SK-N-SH treated with all-trans-retinoic acid at 6 μM for 48 hours (cell line): Measurements from ENCODE around the gene IQCC.

Source experiments
- ATAC-seq: fragments of 200-7000 bp; cut with Tn5 transposase; 3 replicates; pipeline ENCODE4 v1.9.1; 2020; ENCODE audit warnings: mild to moderate bottlenecking, moderate library complexity
- ARNTL ChIP-seq: fragments of 450-650 bp; formaldehyde crosslinking; IDR thresholded peaks from 2 replicates; pipeline ENCODE4 v1.5.0; 2020; ENCODE audit warnings: low read depth, mild to moderate bottlenecking, moderate library complexity, borderline replicate concordance
- BACH2 ChIP-seq: fragments of 250-450 bp; sonication (Bioruptor Pico); IDR thresholded peaks from 2 replicates; pipeline ENCODE4 v1.9.0; 2021; ENCODE audit warnings: mild to moderate bottlenecking, borderline replicate concordance
- CSDC2 ChIP-seq: fragments of 250-450 bp; sonication (Bioruptor Pico); IDR thresholded peaks from 2 replicates; pipeline ENCODE4 v1.5.0; 2020; ENCODE audit warnings: mild to moderate bottlenecking, moderate library complexity
- ESRRG ChIP-seq: fragments of 250-450 bp; sonication (Bioruptor Pico); IDR thresholded peaks from 2 replicates; pipeline ENCODE4 v1.6.1; 2021; ENCODE audit warnings: mild to moderate bottlenecking
- GLIS3 ChIP-seq: fragments of 250-450 bp; sonication (Bioruptor Pico); IDR thresholded peaks from 2 replicates; pipeline ENCODE4 v1.5.0; 2020; ENCODE audit warnings: mild to moderate bottlenecking, moderate library complexity
- ISL1 ChIP-seq: fragments of 250-450 bp; sonication (Bioruptor Pico); IDR thresholded peaks from 2 replicates; pipeline ENCODE4 v2.1.2; 2022; ENCODE audit warnings: mild to moderate bottlenecking, moderate library complexity
- OSR1 ChIP-seq: fragments of 250-450 bp; sonication (Bioruptor Pico); IDR thresholded peaks from 2 replicates; pipeline ENCODE4 v1.8.0; 2022; ENCODE audit warnings: moderate library complexity, mild to moderate bottlenecking, inconsistent platforms
- SNAI2 ChIP-seq: fragments of 250-450 bp; sonication (Bioruptor Pico); IDR thresholded peaks from 2 replicates; pipeline ENCODE4 v1.5.0; 2020; ENCODE audit warnings: mild to moderate bottlenecking, moderate library complexity
- TCF4 ChIP-seq: fragments of 250-450 bp; sonication (Bioruptor Pico); IDR thresholded peaks from 2 replicates; pipeline ENCODE4 v1.8.0; 2021; ENCODE audit warnings: mild to moderate bottlenecking, moderate library complexity, borderline replicate concordance
- TOX ChIP-seq: fragments of 250-450 bp; sonication (Bioruptor Pico); IDR thresholded peaks from 2 replicates; pipeline ENCODE4 v1.8.0; 2021; ENCODE audit warnings: mild to moderate bottlenecking, moderate library complexity, borderline replicate concordance
- ZC3H10 ChIP-seq: fragments of 250-450 bp; sonication (Bioruptor Pico); IDR thresholded peaks from 2 replicates; pipeline ENCODE4 v1.5.1; 2021; ENCODE audit warnings: mild to moderate bottlenecking, moderate library complexity
- ZFP3 ChIP-seq: fragments of 250-450 bp; sonication (Bioruptor Pico); IDR thresholded peaks from 2 replicates; pipeline ENCODE4 v1.5.0; 2020; ENCODE audit warnings: mild to moderate bottlenecking, moderate library complexity
- ZNF565 ChIP-seq: fragments of 450-650 bp; formaldehyde crosslinking; conservative IDR thresholded peaks from 2 replicates; pipeline ENCODE4 v1.5.0; 2020; ENCODE audit warnings: low read depth, mild to moderate bottlenecking, moderate library complexity
- ZNF70 ChIP-seq: fragments of 450-650 bp; formaldehyde crosslinking; IDR thresholded peaks from 2 replicates; pipeline ENCODE4 v1.5.0; 2020; ENCODE audit warnings: mild to moderate bottlenecking, moderate library complexity
- ZNF8 ChIP-seq: fragments of 450-650 bp; formaldehyde crosslinking; IDR thresholded peaks from 2 replicates; pipeline ENCODE4 v1.5.0; 2020; ENCODE audit warnings: mild to moderate bottlenecking, moderate library complexity
- TF ChIP-seq, protein P1 (sequence below): fragments of 250-450 bp; sonication (Bioruptor Pico); IDR thresholded peaks from 2 replicates; pipeline ENCODE4 v1.8.0; 2021; ENCODE audit warnings: low read depth, mild to moderate bottlenecking, moderate library complexity, borderline replicate concordance
- TF ChIP-seq, protein P2 (sequence below): fragments of 250-450 bp; sonication (Bioruptor Pico); IDR thresholded peaks from 2 replicates; pipeline ENCODE4 v1.8.0; 2020; ENCODE audit warnings: mild to moderate bottlenecking, moderate library complexity, borderline replicate concordance
- TF ChIP-seq, protein P3 (sequence below): fragments of 250-450 bp; sonication (Bioruptor Pico); IDR thresholded peaks from 2 replicates; pipeline ENCODE4 v1.5.0; 2020; ENCODE audit warnings: mild to moderate bottlenecking, moderate library complexity
- TF ChIP-seq, protein P4 (sequence below): fragments of 250-450 bp; sonication (Bioruptor Pico); IDR thresholded peaks from 2 replicates; pipeline ENCODE4 v1.5.1; 2020; ENCODE audit warnings: low read depth, mild to moderate bottlenecking, moderate library complexity

Gene IQCC

DNA sequence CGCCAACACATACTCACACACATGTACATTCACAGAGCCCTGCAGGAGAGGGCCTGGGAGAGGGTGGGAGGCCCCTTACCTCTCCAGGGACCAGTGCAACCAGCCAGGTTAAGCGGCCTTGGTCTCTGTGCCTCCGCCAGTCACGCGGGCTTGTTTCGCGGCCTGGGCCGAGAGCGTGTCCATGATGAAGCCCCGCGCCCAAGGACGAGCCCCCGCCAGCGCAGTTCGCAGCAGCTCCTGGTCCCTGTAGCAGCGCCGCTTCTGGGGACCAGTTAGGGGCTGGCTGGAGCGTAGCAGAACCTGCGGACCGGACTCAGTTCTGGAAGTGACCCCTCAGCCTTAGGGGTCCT is 34.3 kb downstream of the IQCC start:
- no peak for ATAC-seq
- no peak for TF ChIP-seq CSDC2 (CRISPR knock-in tag)
- TF ChIP-seq, protein P1, sequence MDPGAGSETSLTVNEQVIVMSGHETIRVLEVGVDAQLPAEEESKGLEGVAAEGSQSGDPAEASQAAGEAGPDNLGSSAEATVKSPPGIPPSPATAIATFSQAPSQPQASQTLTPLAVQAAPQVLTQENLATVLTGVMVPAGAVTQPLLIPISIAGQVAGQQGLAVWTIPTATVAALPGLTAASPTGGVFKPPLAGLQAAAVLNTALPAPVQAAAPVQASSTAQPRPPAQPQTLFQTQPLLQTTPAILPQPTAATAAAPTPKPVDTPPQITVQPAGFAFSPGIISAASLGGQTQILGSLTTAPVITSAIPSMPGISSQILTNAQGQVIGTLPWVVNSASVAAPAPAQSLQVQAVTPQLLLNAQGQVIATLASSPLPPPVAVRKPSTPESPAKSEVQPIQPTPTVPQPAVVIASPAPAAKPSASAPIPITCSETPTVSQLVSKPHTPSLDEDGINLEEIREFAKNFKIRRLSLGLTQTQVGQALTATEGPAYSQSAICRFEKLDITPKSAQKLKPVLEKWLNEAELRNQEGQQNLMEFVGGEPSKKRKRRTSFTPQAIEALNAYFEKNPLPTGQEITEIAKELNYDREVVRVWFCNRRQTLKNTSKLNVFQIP (CRISPR knock-in tag): no peak
- no peak for TF ChIP-seq ZNF565 (CRISPR knock-in tag)
- TF ChIP-seq, protein P2, sequence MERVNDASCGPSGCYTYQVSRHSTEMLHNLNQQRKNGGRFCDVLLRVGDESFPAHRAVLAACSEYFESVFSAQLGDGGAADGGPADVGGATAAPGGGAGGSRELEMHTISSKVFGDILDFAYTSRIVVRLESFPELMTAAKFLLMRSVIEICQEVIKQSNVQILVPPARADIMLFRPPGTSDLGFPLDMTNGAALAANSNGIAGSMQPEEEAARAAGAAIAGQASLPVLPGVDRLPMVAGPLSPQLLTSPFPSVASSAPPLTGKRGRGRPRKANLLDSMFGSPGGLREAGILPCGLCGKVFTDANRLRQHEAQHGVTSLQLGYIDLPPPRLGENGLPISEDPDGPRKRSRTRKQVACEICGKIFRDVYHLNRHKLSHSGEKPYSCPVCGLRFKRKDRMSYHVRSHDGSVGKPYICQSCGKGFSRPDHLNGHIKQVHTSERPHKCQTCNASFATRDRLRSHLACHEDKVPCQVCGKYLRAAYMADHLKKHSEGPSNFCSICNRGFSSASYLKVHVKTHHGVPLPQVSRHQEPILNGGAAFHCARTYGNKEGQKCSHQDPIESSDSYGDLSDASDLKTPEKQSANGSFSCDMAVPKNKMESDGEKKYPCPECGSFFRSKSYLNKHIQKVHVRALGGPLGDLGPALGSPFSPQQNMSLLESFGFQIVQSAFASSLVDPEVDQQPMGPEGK (CRISPR knock-in tag): no peak
- no peak for TF ChIP-seq ZNF70
- TF ChIP-seq SNAI2: no peak
- no peak for TF ChIP-seq ESRRG (CRISPR knock-in tag)
- TF ChIP-seq, protein P3, sequence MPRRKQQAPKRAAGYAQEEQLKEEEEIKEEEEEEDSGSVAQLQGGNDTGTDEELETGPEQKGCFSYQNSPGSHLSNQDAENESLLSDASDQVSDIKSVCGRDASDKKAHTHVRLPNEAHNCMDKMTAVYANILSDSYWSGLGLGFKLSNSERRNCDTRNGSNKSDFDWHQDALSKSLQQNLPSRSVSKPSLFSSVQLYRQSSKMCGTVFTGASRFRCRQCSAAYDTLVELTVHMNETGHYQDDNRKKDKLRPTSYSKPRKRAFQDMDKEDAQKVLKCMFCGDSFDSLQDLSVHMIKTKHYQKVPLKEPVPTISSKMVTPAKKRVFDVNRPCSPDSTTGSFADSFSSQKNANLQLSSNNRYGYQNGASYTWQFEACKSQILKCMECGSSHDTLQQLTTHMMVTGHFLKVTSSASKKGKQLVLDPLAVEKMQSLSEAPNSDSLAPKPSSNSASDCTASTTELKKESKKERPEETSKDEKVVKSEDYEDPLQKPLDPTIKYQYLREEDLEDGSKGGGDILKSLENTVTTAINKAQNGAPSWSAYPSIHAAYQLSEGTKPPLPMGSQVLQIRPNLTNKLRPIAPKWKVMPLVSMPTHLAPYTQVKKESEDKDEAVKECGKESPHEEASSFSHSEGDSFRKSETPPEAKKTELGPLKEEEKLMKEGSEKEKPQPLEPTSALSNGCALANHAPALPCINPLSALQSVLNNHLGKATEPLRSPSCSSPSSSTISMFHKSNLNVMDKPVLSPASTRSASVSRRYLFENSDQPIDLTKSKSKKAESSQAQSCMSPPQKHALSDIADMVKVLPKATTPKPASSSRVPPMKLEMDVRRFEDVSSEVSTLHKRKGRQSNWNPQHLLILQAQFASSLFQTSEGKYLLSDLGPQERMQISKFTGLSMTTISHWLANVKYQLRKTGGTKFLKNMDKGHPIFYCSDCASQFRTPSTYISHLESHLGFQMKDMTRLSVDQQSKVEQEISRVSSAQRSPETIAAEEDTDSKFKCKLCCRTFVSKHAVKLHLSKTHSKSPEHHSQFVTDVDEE (CRISPR knock-in tag): no peak
- TF ChIP-seq ARNTL (CRISPR knock-in tag): no peak
- no peak for TF ChIP-seq ZC3H10 (CRISPR knock-in tag)
- TF ChIP-seq OSR1: no peak
- no peak for TF ChIP-seq BACH2 (CRISPR knock-in tag)
- TF ChIP-seq TOX (CRISPR knock-in tag): no peak
- TF ChIP-seq ZNF8: no peak
- TF ChIP-seq, all 23 proteins: peak for 0

DNA sequence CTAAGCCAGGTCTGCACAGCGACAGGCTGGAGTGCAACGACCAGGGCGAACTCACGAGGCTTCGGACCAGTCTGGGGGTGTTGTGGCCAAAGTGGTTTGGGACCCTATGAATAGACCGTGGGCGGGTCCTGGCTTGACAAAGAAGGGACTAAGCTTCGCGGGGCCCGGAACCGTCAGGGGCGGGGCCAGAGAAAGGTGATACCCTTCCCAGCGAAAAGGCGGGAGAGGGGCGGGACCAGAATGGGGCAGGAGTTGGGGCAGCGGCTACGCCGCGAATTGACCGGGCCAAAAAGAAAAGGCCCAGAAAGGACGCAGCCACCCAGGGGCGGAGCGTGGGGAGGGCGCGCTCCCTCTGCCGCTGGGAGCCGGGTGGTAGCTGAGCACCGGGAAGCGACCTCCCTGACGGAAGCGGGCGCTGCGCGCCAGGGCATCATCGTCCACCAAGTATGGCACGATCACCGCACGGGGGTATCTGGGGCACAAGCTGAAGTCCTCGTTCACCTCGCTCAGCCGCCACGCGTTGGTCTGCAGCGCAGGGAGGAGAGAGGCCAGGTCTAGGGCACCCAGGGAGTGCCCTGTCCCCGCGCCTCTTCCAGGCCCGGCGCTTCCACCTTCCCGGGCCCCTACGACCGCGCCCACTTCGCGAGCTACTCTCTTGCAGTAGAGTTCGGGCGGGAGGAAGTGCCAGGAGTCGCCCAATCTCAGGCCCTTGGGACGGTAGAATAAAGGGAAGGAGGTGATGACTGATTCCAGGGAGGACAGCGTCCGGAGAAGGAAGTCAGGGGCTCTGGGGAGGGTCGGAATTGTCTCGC is 34.9 kb downstream of the IQCC start:
- ATAC-seq: peak; percentile 80

More for the DNA sequence above, 34.9 kb downstream of the IQCC start:
- TF ChIP-seq ZFP3 (no peak), ZNF565 (CRISPR knock-in tag) (no peak), GLIS3 (CRISPR knock-in tag) (no peak), ESRRG (CRISPR knock-in tag) (no peak), CSDC2 (CRISPR knock-in tag) (no peak), TCF4 (CRISPR knock-in tag) (no peak), BACH2 (CRISPR knock-in tag) (no peak), ISL1 (CRISPR knock-in tag) (no peak), OSR1 (no peak)
- TF ChIP-seq, protein P2 (CRISPR knock-in tag): no peak
- TF ChIP-seq, protein P4, sequence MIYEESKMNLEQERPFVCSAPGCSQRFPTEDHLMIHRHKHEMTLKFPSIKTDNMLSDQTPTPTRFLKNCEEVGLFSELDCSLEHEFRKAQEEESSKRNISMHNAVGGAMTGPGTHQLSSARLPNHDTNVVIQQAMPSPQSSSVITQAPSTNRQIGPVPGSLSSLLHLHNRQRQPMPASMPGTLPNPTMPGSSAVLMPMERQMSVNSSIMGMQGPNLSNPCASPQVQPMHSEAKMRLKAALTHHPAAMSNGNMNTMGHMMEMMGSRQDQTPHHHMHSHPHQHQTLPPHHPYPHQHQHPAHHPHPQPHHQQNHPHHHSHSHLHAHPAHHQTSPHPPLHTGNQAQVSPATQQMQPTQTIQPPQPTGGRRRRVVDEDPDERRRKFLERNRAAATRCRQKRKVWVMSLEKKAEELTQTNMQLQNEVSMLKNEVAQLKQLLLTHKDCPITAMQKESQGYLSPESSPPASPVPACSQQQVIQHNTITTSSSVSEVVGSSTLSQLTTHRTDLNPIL (CRISPR knock-in tag): no peak
- TF ChIP-seq, protein P1 (CRISPR knock-in tag): no peak
